ENCODE results near the gene MEGF10. TPM values are rescaled to one million over a fixed set of nuclear protein-coding genes. Genes with fewer than 3 reads are reported as not detected.

MEGF10 gene
- total and polyA plus RNA-seq, 2 of the 8 experiments (the other 6 are each of a cell fraction or from before 2014, with no cell fraction given): 38.2 to 53.1 TPM

DNA sequence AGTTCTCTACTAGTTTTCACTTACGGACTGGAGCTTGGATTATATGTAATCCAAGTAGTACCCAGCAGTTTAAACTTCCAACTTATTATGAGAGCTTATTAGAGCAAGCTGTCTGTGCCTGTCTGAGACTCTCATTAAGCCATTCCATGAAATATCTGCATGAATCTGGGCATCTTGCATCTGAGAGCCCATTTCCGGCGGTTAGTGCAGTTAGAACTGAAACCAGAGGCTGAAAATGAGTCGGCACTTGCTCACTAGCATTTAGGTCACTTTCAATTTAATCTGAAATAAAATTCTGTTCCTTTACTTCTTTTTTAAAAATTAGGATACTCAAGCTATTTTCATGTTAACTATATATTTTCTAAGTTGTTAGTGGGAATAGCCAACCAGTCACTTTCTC, 102.2 kb downstream of the MEGF10 start:
- H2BK15ac ChIP-seq (ENCODE audit: low read length): no peak overlapping the region
- ChIA-PET POLR2A (ENCODE audit: partially characterized antibody) (interaction anchor here (1.1 kb wide), 1 partner anchor 20 kb away, joined by 3 read pairs; no protein-coding TSS in a partner anchor), CTCF (ENCODE audit: partially characterized antibody) (interaction anchor here (0.6 to 2.6 kb wide), 3 partner anchors 19 to 200 kb away, joined by 4 to 10 read pairs (median 9); no protein-coding TSS in a partner anchor)
- H3K23me2 ChIP-seq (ENCODE audit: low read depth, low read length): no peaks in the 10 kb centered on the region
- no peak overlapping the region for H3K27ac ChIP-seq (ENCODE audit: low read depth, low read length)
- no peak overlapping the region for H2BK12ac ChIP-seq (ENCODE audit: low read depth, low read length)
- no peaks in the 10 kb centered on the region; a peak in 2 of 7 replicates for H3K4me1 ChIP-seq (replicated peaks in 1 of 4; ENCODE audit: control insufficient read depth in 3 of 4, insufficient read depth in 4 of 4, low read length in 3 of 4)
- no peaks in the 10 kb centered on the region for H4K20me1 ChIP-seq (replicated peaks in 1 of 2; ENCODE audit: control insufficient read depth in 1 of 2, insufficient read depth in 2 of 2, low read length in 2 of 2)
- DNase-seq (ENCODE audit: low read depth in 1 of 2, low spot score in 2 of 2) (no peak), FAIRE-seq (no peak)
- no peak overlapping the region for H3K4ac ChIP-seq (replicated peaks; ENCODE audit: insufficient read length, low read depth, low read length)
- no peaks in the 10 kb centered on the region for H3K79me2 ChIP-seq (ENCODE audit: control insufficient read depth in 1 of 2, insufficient read depth in 2 of 2, low read length in 2 of 2)
- whole genome bisulfite sequencing, 2 experiments (ENCODE audit: extremely low coverage in 1 of 2, insufficient coverage in 1 of 2, insufficient read length in 1 of 2, insufficient replicate concordance in 2 of 2, low coverage in 1 of 2, low lambda C conversion rate in 2 of 2, missing lambda C conversion rate in 1 of 2): 98% methylated on average over 4 of the region's 4 CpGs; no CpG with 5 or more reads in 1 of the 2 experiments
- no peak overlapping the region for H4K5ac ChIP-seq (ENCODE audit: insufficient read length, low read depth, low read length)
- H3K18ac ChIP-seq (ENCODE audit: extremely low read depth, low read length): no peak overlapping the region
- H2BK5ac ChIP-seq (ENCODE audit: low read depth, low read length): no peak overlapping the region
- H3K4me2 ChIP-seq (ENCODE audit: insufficient read depth in 1 of 2, low read depth in 2 of 2, low read length in 2 of 2): no peak overlapping the region
- no peak overlapping the region for H4K8ac ChIP-seq (ENCODE audit: extremely low read depth, insufficient read depth, low read length)
- H3K56ac ChIP-seq (replicated peaks; ENCODE audit: insufficient read length, low read depth, low read length): no peak overlapping the region
- no peaks in the 10 kb centered on the region; a peak in 1 of 8 replicates for H3K36me3 ChIP-seq (ENCODE audit: control insufficient read depth in 2 of 4, insufficient read depth in 4 of 4, low read length in 3 of 4)
- H2AK5ac ChIP-seq (ENCODE audit: low read depth, low read length): no peak overlapping the region
- no peak overlapping the region for H3K23ac ChIP-seq (ENCODE audit: insufficient read length)
- no peaks in the 10 kb centered on the region for H3K27me3 ChIP-seq (replicated peaks in 1 of 4; ENCODE audit: control insufficient read depth in 3 of 4, extremely low read depth in 1 of 4, insufficient read depth in 3 of 4, low read length in 3 of 4)
- H2AFZ ChIP-seq (ENCODE audit: low read length): no peak overlapping the region
- no peak overlapping the region for H2BK120ac ChIP-seq (replicated peaks; ENCODE audit: low read depth, low read length)
- no peak overlapping the region for H3K4me3 ChIP-seq (ENCODE audit: extremely low read depth in 1 of 4, insufficient read depth in 2 of 4, low read depth in 3 of 4, low read length in 4 of 4)
- no peaks in the 10 kb centered on the region for H3K9me3 ChIP-seq (ENCODE audit: insufficient read depth in 2 of 2, low read depth in 1 of 2, low read length in 1 of 2)
- H3K9ac ChIP-seq (replicated peaks in 1 of 4; ENCODE audit: extremely low read depth in 1 of 4, low read depth in 3 of 4, low read length in 3 of 4): no peak overlapping the region
- no peaks in the 10 kb centered on the region for H3K79me1 ChIP-seq (ENCODE audit: low read depth, low read length)
- H3K14ac ChIP-seq (ENCODE audit: insufficient read length): no peak overlapping the region
- no peak overlapping the region for H4K91ac ChIP-seq (replicated peaks; ENCODE audit: insufficient read length, low read length)
- no peak overlapping the region for H2BK20ac ChIP-seq (ENCODE audit: low read length)
- TF ChIP-seq FOSL1 (IDR thresholded peaks at IDR 0.05; ENCODE audit: insufficient read depth, low read depth, low read length) (no peak), NRF1 (IDR thresholded peaks at IDR 0.05; ENCODE audit: low read depth, low read length) (no peak), KDM5A (IDR thresholded peaks at IDR 0.05; ENCODE audit: low read length) (no peak), HDAC6 (IDR thresholded peaks at IDR 0.05; ENCODE audit: low read depth, low read length) (no peak), SRF (IDR thresholded peaks at IDR 0.05; ENCODE audit: low read depth, low read length) (no peak), KDM1A (IDR thresholded peaks at IDR 0.05; ENCODE audit: borderline replicate concordance, low read length) (no peak), RBBP5 (IDR thresholded peaks at IDR 0.05; ENCODE audit: borderline replicate concordance, low read depth, low read length) (no peak), PHF8 (conservative IDR thresholded peaks at IDR 0.05; ENCODE audit: low read depth, low read length) (no peak), BRCA1 (IDR thresholded peaks at IDR 0.05; ENCODE audit: low read depth, low read length) (no peak), CHD1 (IDR thresholded peaks at IDR 0.05; ENCODE audit: low read depth, low read length) (no peak), EP300 (IDR thresholded peaks at IDR 0.05; ENCODE audit: borderline replicate concordance in 1 of 2, low read depth in 2 of 2, low read length in 2 of 2) (no peak), SP1 (IDR thresholded peaks at IDR 0.05; ENCODE audit: low read depth, low read length) (no peak)
- TF ChIP-seq, protein P1, sequence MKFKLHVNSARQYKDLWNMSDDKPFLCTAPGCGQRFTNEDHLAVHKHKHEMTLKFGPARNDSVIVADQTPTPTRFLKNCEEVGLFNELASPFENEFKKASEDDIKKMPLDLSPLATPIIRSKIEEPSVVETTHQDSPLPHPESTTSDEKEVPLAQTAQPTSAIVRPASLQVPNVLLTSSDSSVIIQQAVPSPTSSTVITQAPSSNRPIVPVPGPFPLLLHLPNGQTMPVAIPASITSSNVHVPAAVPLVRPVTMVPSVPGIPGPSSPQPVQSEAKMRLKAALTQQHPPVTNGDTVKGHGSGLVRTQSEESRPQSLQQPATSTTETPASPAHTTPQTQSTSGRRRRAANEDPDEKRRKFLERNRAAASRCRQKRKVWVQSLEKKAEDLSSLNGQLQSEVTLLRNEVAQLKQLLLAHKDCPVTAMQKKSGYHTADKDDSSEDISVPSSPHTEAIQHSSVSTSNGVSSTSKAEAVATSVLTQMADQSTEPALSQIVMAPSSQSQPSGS (IDR thresholded peaks at IDR 0.05; ENCODE audit: low read length): no peak

All from H1 (cell line).